HG03521 (cell line): ENCODE results near the gene PPP2R1B.
"Not testable (repeated sequence)": the region's sequence is repeated elsewhere in the genome, so short reads cannot be mapped to it uniquely, and the experiment has no call there.

Experiments
- ATAC-seq: cut with Tn5 transposase; IDR thresholded peaks from one replicate; pipeline ENCODE4 v1.9.1; 2021; ENCODE audit warnings: mild to moderate bottlenecking, moderate library complexity; ENCODE audit not compliant: unreplicated experiment

PPP2R1B gene

GRCh38 chr11:111729071-111729830 is 36.9 kb downstream of the PPP2R1B start:
- no peak for ATAC-seq

DNA sequence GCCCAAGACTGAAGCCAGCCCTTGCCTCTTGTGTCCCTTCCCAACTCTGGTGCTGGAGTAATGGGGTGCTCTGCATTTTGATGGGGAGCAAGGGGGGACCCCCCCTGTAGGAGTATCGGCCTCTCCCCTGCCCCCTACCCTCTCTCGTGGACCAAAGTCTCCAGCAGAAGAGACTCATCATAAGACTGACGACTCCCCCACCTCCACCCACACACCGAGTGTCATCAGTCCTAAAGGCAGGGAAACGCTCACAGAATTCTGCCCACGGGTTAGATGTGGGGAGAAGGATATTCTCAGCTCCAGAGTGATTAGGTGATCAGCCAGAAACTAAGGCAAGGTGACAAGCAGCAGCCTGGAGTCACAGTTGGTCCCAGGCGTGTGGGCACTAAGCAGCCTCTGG is 38.8 kb downstream of the PPP2R1B start:
- ATAC-seq: no peak

DNA sequence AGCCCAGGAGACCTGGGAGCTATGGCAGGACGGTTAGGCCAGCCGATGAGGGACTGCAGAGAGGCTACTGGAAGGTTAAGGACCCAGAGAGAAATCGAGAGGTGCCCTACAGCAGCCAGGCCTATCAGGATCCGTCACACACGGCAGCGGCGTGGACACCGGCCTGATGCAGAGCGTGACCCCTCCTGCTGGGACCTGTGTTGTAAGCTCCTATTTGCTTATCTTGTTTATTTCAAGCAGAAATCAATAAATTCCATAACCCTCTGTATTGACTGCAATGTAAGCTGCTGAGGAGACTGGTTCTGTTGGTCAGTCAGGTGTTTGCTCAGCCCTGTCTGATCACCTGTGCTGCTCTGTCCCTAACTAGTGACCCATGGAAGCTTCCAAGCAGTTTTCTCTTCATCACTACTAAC is 39.9 kb downstream of the PPP2R1B start:
- no peak for ATAC-seq

DNA sequence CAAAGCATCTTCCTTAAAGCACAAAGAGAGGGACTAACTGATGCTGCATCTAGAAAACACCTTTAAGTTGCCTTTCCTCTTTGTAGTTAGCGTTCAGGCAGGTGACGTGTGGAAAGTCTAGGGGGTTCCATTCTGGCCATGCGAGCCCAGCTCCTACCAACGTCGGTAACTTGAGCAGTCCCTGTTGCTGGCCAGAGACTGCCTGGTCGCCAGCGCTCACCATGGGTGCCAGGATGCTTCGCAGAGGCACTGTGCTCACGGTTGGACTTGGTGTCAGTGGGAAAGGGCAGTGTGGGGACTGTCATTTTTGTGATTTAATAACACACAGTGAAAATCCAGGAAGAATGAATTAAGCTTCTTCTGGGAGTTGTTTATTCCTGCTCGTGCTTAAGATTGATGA is 40.6 kb downstream of the PPP2R1B start:
- no peak for ATAC-seq

DNA sequence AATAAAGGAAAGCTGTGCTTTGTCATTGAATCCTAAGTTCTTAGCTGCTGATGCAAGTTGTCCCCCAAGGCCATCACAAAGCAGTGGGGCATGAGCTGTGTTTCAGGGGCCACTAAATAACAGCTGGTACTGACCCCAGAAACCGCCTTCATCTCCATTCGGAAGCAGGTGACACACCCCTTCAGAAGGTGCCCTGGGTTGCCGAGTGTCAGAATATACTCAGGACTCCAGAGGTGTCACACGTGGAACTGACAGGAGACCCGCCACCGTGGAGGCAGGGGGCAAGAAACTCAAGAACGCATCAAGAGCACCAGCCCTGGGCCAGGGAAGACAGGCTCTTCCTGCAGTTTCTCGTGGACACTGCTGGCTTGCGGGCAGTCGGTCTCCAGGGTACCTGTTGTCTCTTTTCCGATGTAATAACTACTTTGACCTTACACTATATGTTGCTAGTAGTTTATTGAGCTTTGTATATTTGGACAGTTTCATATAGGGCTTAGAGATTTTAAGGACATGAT is 41.5 kb downstream of the PPP2R1B start:
- ATAC-seq: no peak

DNA sequence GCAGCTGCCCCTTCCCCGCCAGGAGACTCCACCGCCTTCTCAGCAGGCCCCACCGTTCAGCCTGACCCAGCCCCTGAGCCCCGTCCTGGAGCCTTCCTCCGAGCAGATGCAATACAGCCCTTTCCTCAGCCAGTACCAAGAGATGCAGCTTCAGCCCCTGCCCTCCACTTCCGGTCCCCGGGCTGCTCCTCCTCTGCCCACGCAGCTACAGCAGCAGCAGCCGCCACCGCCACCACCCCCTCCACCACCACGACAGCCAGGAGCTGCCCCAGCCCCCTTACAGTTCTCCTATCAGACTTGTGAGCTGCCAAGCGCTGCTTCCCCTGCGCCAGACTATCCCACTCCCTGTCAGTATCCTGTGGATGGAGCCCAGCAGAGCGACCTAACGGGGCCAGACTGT is 42.6 kb downstream of the PPP2R1B start:
- ATAC-seq: no peak

DNA sequence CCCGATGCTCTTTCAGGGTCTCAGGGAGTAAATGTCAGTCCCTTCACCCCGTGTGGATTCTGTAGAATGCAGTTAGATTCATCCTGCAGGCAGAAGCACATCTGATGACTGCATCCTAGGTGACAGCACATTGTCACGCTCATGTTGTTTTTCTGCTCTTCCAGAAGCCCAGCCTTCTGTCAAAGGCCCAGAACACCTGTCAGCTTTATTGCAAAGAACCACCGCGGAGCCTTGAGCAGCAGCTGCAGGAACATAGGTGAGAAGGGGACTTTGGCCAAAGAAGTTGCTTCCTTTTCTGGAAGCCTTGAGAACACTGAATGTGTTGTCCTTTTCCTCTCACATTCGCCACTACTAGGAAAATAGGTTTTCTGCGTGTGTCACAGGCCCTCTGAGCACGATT is 43.7 kb downstream of the PPP2R1B start:
- ATAC-seq: no peak

DNA sequence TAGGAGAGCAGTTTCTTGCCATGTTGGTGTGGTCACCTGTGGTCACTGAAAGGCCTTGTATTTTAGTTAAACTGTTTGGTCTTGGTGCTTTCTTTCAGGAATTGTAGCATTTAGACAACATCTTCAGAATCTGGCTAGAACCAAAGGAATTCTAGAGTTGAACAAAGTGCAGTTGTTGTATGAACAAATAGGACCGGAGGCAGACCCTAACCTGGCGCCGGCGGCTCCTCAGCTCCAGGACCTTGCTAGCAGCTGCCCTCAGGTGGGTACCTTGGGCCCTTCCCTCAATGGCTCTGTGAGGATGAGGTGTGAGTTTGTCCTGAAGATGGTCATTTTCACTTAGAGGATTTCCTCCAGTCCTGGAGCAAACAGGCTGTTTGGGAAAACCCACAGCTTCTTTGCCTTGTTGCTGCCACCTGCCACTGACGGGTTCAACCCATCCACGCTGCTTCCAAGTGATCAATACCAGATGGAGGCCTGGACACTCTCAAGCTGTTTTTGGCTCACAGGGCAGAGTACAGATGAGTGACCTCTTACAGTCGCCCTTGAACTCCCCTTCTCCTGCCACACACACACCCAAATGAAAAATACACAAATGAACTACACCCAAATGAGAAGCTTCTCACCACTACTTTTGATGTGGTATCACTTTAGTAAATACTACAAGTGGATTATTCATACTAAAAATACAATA is 45.2 kb downstream of the PPP2R1B start:
- no peak for ATAC-seq

DNA sequence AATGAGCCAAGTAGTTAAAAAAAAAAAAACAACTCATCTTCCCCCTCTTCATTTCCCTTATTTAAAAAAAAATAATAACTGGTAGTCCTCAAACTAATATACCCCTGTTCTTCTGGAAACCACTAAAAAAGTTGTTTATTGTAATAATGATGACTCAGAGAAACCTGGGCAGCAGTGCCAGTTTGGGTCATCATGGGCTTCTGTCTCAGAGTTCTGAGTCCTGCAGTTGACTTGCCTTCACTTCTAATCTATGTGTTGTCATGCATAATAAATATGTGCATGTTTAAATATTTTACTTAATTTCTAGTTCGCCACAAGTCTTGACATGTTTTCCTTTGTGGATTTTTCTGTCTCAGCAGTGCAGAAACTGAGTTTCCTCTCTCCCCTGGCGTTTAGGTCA is 46.8 kb downstream of the PPP2R1B start:
- no peak for ATAC-seq

DNA sequence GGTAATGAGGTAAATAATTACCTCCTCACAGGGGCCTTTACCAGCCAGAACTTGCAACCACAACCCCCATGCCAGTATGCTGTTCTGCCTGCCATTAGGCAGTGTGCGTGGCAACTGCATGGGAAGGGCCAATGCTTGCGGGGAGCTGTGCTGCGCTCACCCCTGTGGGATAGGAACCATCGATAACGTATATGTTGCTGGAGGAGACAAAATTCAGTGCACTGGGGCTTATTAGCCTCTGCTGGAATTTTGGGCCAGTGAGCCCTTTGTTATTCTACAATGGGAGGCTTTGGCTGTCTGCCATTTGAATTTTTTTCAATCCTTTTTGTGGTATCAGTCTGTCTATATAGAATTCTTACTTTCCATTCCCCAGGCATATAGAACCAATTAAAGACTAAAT is 47.3 kb downstream of the PPP2R1B start:
- ATAC-seq: no peak

DNA sequence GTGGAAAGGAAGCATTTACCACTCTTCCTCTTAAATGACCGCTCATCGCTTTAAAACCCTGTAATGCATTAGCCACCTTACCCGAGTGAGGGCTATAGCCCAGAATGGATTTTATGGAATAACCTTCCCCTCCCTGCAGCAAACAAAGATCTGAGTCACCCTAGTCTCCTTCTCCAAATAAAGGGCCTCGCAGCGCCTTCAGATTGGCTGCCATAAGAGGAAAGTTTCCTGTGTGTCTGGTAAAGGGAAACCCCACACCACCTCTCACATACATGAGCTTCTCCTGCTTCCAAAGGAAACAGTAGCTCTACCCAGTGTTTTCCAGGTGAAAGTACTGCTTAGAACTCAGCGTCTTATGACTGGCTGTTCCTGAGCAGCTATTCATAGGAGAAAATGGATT is 47.8 kb downstream of the PPP2R1B start:
- no peak for ATAC-seq

DNA sequence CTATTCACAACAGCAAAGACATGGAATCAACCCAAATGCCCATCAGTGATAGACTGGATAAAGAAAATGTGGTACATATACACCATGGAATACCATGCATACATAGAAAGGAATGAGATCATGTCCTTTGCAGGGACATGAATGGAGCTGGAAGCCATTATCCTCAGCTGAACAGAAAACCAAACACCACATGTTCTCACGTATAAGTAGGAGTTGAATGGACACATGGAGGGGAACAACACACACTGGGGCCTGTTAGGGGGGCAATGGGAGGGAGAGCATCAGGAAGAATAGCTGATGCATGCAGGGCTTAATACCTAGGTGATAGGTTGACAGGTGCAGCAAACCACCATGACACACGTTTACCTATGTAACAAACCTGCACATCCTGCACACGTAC is 48.5 kb downstream of the PPP2R1B start:
- ATAC-seq: not testable (repeated sequence)

GRCh38 chr11:111715142-111715816 is 50.9 kb downstream of the PPP2R1B start:
- ATAC-seq: no peak

- ATAC-seq: no peak
These were observed 51.7 kb downstream of the PPP2R1B start for GRCh38 chr11:111714522-111714921.

DNA sequence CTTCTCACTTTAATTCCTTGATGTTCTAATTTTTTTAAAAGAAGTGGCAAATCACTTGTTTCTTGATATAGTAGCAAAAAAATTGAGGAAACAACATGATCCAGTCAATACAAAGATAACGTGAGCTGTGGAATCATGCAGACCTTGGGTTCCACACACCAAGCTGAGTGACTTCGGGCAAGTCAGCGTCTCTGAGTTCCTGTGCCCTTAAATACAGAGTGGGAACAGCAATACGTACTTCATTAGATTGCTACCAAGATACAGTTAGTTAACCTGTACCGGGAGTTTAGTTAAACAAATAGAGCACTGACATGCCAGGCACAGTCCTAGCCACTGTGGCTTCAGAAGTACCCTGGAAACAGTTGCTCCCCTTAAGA is 58.5 kb downstream of the PPP2R1B start:
- no peak for ATAC-seq

GRCh38 chr11:111707039-111707690 is 59.0 kb downstream of the PPP2R1B start:
- ATAC-seq: no peak

DNA sequence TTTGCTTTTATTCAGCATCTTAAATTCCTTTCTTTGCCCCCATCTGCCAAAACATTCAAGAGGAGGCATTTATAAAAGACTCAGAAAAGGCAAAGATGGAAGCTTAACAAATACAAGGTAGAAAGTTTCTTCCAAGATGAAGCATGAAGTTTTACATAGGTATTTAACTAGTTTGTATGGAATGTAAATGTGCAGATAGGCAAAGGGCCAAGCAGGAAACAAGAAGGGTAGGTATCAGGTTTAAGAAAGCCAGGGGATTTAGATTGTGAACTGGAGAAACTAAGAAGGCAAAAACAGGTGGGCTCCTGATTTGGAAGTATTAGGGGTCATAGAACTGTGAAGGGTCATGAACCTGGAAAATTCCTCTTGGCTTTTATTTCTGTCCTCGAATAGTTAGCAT is 62.6 kb downstream of the PPP2R1B start:
- no peak for ATAC-seq

DNA sequence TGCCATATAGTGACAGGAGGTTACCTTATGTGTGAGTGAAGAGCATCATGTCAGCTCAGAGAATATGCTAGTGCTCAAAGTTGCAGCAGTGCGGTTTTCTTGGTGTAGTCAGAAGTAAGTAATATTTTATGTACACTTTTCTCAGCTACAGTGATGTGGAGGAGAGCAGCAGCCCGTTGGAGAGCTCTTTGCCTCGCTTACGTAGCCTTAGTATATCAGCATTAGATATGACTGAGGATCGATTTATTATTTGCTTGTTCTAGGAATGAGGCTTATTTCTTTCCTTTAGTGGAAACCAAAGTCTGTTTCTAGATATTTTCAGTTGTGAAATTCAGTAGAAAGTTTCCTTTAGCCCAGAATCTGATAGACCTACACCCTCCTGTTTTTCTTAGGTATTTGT is 63.6 kb downstream of the PPP2R1B start:
- ATAC-seq: no peak

GRCh38 chr11:111700162-111700561 is 66.0 kb downstream of the PPP2R1B start:
- ATAC-seq: no peak

DNA sequence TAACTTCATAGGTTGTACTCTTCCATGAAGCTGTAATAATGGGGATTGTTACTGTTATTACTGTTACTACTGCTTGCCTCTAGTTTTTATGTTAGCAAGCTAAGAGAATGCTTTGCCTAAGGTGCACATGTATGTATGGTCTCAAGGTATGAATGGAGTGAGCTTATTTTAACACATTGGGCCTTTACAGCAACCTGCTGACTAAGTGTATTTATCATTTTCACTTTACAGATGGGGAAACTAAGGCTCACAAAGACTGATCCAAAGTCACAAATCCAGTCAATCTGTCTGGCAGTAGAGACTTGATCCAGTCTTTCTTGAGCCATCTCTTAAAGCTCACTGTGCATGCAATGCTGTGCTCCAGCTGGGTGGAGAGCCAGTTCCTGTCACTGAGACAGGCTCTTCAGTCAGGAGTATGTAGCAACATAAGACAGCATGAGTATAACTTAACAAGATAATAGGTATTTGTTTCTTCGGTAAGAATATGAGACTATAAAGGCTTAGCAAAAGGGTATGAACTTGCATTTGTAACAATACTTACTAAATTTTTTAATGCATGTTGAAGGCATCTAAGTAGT is 66.5 kb downstream of the PPP2R1B start:
- ATAC-seq: no peak
